ENCODE measurements around the gene PDLIM4. TPM values are rescaled to one million over a fixed set of nuclear protein-coding genes. Genes with fewer than 3 reads are reported as not detected.

Gene PDLIM4
- total and polyA plus RNA-seq, 2 donors: 17.4 to 114 TPM

DNA sequence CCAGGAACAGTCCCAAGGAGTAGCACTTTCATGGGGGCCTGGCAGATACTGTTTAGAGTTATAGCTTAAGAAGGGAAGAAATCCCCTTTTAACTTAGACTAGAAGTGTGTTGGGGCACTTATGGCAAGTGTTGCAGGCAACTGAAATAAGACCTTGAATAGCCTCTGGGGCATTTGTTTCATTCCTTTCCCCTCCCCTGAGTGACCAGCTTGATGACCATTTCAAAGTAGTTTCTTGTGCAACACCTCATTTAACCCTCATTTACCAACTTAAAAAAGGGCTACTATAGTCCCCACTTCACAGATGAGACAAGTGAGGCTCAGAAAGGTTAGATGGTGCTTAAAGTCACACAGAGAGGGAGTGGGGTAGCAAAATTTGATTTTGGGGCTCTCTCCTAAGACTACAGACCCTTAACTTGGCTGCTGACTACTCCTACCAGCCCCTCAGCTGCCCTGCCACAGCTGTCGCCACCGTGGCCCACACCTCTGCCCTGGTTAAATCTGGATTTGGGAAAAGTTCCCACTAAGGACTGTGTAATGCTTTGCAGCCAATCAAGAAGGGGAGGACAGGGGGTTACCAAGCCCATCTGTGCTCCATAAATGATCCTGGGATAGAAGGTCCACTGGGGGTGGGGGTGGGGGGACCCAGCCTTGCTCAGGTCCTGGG is 5.5 kb downstream of the PDLIM4 start:
- H3K4me3 ChIP-seq (ENCODE audit: low read depth, low read length): no peak overlapping the region
- DNase-seq (ENCODE audit: extremely low spot score): no peak
- no peaks in the 10 kb centered on the region for H3K4me1 ChIP-seq (ENCODE audit: insufficient read depth)

DNA sequence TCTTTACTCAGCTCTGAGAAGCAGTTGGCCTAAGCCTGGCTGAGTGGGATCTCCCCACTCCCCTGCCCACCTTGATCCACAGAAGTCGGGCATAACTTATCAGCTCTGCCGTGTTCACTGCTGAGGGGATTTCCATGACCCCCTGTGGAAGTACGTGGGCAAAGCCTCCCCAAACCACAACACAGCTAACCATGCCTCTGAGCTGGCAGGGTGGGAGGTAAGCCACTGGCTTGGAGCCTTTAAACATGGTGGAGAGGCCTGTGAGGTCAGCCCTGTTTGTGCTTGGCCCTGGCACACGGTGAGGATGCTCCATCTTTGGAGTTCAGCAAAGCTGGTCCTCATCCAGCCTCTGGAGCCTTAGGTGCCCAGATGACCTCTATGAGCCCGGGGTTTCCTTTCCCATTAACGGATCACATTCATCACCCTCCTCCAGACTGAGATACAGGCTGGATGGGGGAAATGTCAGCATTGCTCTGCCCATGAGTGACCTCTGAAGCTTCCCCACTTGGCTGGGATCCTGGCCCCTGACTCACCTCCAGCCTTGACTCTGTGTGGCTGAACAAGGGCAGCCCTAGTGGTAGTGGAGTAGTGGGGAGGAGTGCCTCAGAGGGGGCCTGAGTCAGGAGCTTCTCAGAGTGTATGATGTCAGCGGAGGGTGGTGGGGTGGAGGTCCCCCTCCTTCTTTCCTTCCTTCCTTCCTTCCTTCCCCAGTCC is 6.2 kb downstream of the PDLIM4 start:
- WGBS: 61% methylated on average over 7 of the region's 7 CpGs
- no peak overlapping the region for H3K4me3 ChIP-seq (ENCODE audit: low read depth, low read length)
- H3K36me3 ChIP-seq (ENCODE audit: insufficient read depth): no peaks in the 10 kb centered on the region
- H3K27ac ChIP-seq (ENCODE audit: low read depth): no peak overlapping the region
- no peak for DNase-seq (ENCODE audit: extremely low spot score)
- no peaks in the 10 kb centered on the region for H3K4me1 ChIP-seq (ENCODE audit: insufficient read depth)

More for the DNA sequence above, 5.5 kb downstream of the PDLIM4 start:
- 89% methylated on average over 2 of the region's 2 CpGs for WGBS
- H3K27ac ChIP-seq (ENCODE audit: low read depth): no peak overlapping the region
- no peaks in the 10 kb centered on the region for H3K36me3 ChIP-seq (ENCODE audit: insufficient read depth)

DNA sequence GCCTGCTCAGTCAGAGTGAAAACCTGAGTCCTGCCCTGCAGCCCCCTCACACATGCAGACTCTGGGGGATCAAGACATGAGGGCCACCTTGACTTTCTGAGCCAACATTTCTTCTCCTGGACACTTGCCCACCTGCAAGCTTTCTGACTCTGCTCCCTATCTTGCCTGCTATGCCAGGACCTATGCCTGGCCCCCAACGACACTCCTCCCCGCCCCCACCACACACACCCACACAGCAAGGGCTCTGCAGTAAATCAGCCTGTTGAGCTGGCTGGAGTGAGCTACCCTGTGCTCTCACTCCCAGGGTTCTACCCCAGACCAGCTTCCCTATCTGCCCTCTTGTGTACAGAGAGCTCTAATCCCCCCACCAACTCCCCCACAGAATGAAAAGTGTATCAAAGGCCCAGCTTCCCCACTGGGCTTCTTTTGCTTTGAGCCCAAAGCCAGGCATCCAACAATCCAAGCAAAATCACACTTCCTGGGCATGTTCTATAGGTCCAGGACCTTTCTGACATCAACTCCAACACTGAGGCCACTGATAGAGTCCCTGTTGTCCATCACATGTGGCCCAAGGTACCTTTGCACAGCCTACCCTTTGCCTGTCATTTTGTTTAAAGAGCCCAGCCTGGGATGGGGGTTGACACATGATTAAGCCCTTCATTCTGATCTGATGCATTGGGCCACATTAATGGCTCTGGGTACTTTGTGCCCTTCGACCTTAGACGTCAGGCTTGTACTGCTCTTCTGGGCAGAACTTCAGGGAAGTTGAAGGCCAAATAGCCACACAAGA is 7.2 kb downstream of the PDLIM4 start:
- WGBS: 53% methylated on average over 4 of the region's 4 CpGs
- no peaks in the 10 kb centered on the region for H3K36me3 ChIP-seq (ENCODE audit: insufficient read depth)
- peak overlapping the region; percentile 70 for H3K27ac ChIP-seq (ENCODE audit: low read depth)
- H3K4me1 ChIP-seq (ENCODE audit: insufficient read depth): no peaks in the 10 kb centered on the region
- no peak overlapping the region for H3K4me3 ChIP-seq (ENCODE audit: low read depth, low read length)
- no peak for DNase-seq (ENCODE audit: extremely low spot score)

DNA sequence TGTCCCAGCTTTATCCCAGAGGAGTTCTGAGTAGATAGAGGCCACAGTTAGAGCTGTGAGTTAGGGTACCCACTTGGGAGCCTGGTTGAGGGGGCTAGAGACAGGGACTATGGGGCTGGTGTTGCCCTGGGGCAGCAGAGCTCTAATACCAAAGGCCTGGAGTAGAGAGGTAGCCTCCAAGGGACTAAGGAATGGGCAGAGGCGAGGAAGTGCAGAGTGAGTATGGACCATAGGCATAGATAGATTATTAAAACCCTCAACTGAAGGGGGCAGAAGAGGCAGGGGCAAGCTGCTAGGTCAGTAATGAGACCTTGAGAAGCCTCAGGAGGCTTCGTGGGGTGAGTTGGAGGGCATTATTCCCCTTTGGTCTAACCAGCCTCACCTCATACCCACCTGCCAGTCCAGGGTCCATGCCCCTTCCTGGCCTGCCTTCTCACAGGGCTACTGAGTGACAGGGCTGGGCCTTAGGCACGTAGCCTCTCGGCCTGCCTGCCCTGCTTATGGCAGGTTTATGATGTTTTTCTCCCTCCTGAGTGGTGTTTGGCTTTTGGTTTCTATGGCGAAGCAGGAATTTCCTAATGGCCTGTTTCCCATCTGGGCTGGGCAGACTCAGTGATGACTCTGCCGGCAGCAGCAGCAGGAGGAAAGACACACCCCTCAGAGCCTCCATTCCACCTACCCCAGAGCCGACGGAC is 8.0 kb downstream of the PDLIM4 start:
- Histone ChIP-seq H3K36me3 (ENCODE audit: insufficient read depth) (no peaks in the 10 kb centered on the region), H3K4me1 (ENCODE audit: insufficient read depth) (no peaks in the 10 kb centered on the region)
- DNase-seq (ENCODE audit: extremely low spot score): peak; percentile 84

DNA sequence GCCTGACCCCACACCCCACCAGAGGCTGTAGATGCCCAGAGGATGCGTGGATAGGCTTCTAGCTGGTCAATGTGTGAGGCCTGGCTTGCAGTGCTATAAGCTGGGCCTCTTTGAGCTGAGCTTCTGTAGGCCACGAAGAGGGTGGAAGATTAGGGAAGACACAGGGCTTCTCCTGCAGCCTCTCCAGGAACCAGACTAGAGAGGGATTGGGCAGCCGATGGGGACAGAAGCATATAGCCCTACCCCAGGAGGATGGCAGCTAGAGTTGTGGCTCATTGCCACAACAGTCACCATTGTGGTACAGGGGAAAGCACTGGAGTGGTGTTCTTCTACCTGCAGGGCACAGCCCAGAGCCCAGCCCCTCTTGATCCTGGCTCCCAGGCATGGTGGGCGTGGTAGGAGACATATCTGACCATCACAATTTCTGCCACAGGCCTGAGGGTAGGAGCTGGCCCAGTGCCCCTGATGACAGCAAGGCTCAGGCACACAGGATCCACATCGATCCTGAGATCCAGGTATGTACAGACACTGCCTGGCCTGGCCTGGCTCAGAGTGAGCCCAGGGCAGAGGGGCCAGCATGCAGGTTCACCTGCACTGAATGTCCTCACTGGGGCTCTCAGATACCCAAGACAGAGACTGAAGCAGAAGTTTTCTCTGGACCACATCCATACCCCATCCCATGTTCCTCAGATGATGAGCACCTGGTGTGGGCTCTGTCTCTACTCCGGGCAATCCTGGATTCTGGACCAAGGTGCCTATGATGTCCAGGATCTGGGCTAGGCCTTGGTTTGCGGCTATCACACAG is 8.7 kb downstream of the PDLIM4 start:
- H3K4me3 ChIP-seq (ENCODE audit: low read depth, low read length): no peak overlapping the region
- 64% methylated on average over 7 of the region's 7 CpGs for WGBS
- no peak overlapping the region for H3K27ac ChIP-seq (ENCODE audit: low read depth)
- no peaks in the 10 kb centered on the region for H3K4me1 ChIP-seq (ENCODE audit: insufficient read depth)
- no peaks in the 10 kb centered on the region for H3K36me3 ChIP-seq (ENCODE audit: insufficient read depth)
- DNase-seq (ENCODE audit: extremely low spot score): no peak

More for the DNA sequence above, 8.0 kb downstream of the PDLIM4 start:
- 24% methylated on average over 8 of the region's 8 CpGs for WGBS
- H3K4me3 ChIP-seq (ENCODE audit: low read depth, low read length): no peak overlapping the region
- H3K27ac ChIP-seq (ENCODE audit: low read depth): peak overlapping the region; percentile 70

DNA sequence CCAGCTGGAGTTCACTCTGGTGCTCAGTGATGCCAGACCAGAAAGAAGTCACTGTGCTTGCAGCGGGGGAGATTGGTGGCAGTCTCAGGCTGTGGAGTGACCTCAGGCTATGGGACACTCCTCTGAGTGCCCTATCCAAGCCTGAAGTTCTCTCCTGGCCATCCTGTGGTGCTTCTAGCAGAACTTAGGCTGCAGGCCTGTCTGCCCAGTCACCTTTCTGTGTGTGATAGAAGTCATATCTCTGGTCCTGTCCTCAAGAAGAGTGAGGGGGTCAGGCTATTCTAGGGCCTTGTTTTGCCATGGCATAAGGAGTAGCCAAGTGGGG is 9.3 kb downstream of the PDLIM4 start:
- H3K4me1 ChIP-seq (ENCODE audit: insufficient read depth): no peaks in the 10 kb centered on the region
- no peak for DNase-seq (ENCODE audit: extremely low spot score)
- 94% methylated on average over 1 of the region's 1 CpG for WGBS

DNA sequence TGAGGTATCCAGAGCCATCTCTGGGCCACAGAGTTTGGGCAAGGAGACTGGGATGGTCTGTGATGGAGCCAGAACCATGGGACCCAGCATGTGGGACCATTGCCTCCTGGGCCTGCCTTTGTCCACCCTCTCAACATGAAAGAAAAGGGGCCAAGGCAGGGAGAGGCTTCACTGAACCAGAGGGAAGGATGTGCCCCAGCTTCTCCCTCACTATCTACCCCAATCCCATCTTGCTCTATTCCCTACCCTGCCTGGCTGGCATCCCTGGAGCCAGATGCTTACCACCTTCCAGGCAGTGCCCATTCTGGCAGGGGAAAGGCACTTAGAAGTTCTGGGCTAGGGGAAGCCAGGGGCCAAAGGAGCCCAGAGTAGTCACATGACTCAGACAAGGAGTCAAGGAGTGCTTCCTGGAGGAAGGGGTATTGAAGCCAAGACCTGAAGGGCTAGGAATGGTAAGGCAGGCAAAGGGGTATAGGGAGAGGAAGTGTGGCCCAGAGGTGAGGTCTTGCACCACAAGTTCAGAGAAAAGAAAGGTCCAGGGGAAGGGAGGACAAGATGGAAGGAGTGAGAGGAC is 9.8 kb downstream of the PDLIM4 start:
- Histone ChIP-seq H3K27ac (ENCODE audit: low read depth) (no peak overlapping the region), H3K4me3 (ENCODE audit: low read depth, low read length) (no peak overlapping the region), H3K4me1 (ENCODE audit: insufficient read depth) (no peaks in the 10 kb centered on the region), H3K36me3 (ENCODE audit: insufficient read depth) (no peaks in the 10 kb centered on the region)
- DNase-seq (ENCODE audit: extremely low spot score): no peak

More for the DNA sequence above, 9.3 kb downstream of the PDLIM4 start:
- H3K36me3 ChIP-seq (ENCODE audit: insufficient read depth): no peaks in the 10 kb centered on the region
- H3K27ac ChIP-seq (ENCODE audit: low read depth): no peak overlapping the region
- H3K4me3 ChIP-seq (ENCODE audit: low read depth, low read length): no peak overlapping the region

DNA sequence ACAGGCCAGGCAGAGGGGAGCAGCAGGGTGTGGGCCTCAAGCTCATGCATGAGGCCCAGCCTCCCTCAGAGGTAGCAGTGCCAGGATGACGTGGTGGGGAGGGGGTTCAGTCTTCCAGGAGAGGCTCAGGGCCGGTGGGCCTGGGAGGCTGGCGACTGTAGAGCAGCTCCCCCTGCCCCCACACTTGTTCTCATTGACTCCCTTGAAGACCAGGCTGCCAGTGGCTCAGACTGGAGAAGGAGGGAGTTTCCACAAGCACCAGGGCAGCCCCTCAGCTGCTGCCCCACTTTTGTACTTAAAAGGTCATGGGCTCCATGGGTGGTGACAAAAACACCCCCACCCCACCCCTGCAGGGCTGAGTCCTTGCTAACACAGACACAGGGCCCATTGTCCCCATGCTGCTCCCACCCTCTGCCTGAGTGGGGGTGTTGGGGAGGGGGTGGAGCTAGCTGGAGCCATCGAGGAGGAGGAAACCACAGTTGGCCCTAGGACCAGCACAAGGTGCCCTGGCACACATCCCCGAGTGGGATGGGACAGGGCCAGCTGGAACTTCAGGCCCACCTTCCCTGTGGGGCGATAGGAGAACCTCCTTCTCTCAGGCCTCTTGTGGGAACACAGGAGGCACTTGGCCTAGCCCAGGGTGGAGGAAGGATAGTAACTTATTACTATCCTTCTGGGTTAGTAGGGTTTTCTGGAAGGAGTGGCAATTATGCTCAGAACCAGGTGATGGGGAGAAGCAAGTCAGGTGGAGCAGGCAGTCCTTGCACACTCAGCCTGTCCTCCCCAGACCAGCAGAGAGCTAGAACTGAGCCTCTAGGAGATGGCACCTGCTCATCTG is 10.7 kb downstream of the PDLIM4 start:
- H3K36me3 ChIP-seq (ENCODE audit: insufficient read depth): no peaks in the 10 kb centered on the region

DNA sequence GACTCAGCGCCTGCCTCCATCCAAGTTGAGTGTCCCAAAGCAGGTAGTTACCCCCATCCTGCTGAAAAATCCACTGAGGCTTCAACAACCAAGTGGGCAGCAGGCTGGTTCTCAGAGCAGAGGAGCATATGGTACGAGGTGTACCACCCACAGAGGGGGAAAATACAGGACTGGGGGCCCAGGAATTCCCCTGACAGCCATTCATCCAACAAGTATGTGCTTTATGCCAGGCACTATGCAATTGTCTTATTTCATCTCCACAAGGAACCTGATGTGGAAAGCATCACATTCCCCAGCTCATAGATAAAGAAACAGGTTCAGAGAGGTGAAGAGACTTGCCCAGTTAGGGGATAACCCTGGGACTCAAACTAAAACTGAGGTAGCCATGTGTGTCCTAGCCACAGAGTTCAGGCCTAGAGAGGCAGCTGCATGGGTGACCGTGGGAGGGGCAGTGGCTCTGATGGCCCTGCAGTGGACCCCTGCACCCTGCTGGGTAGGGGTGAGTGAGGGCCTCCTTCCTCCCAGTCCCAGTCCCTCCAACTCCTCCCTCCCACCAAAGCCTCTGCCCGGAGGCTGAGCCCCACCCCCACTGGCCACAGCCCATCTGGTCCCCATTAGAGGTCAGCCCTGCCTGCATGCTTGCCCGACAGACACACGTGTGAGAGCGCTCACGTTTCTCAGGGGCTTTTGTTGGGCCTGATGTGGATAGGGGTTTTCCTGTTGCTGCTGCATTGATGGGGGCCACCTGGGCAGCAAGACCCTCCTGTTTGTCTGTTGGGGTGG is 11.5 kb downstream of the PDLIM4 start:
- DNase-seq (ENCODE audit: extremely low spot score): no peak
- H3K4me1 ChIP-seq (ENCODE audit: insufficient read depth): no peaks in the 10 kb centered on the region
- H3K27ac ChIP-seq (ENCODE audit: low read depth): no peak overlapping the region
- no peak overlapping the region for H3K4me3 ChIP-seq (ENCODE audit: low read depth, low read length)
- H3K36me3 ChIP-seq (ENCODE audit: insufficient read depth): no peaks in the 10 kb centered on the region
- whole genome bisulfite sequencing: 49% methylated on average over 8 of the region's 8 CpGs

More for the DNA sequence above, 10.7 kb downstream of the PDLIM4 start:
- DNase-seq (ENCODE audit: extremely low spot score): no peak
- no peaks in the 10 kb centered on the region for H3K4me1 ChIP-seq (ENCODE audit: insufficient read depth)
- H3K4me3 ChIP-seq (ENCODE audit: low read depth, low read length): no peak overlapping the region
- 58% methylated on average over 6 of the region's 6 CpGs for WGBS
- H3K27ac ChIP-seq (ENCODE audit: low read depth): no peak overlapping the region

DNA sequence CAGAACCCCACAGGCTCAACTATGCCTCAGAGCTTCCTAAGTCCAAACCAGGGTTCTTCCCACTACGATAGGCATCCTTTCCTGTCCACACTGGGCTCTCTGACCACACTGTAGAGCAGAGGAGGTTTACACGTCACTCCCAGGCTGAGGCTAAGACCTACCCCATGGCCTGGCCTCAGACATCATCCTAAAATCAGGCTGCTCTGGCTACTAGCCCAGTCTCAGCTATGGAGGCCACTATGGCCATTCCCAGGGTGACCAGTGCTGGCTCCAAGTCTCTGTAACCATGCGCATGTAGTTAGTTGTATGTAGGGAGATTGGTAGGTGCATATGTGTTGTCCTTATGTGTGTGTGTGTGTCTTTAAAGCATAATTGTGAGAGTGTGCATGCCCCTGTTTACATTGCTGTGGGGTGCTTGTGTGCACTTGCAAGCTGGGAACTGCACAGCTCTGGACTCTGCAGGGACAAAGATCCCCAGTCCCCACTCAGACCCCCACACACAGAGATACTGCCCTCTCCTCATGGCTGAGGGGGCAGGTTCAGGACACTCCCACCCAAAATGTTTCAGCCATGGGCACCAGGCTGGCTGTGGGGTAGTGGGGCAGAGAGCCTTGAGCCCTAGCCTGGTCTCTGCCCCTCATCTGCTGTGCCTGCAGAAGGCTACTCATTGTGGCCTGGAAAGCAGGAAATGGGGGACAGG is 12.3 kb downstream of the PDLIM4 start:
- no peaks in the 10 kb centered on the region for H3K36me3 ChIP-seq (ENCODE audit: insufficient read depth)
- no peak overlapping the region for H3K4me3 ChIP-seq (ENCODE audit: low read depth, low read length)
- no peak overlapping the region for H3K27ac ChIP-seq (ENCODE audit: low read depth)
- DNase-seq (ENCODE audit: extremely low spot score): no peak
- WGBS: 84% methylated on average over 3 of the region's 3 CpGs
- H3K4me1 ChIP-seq (ENCODE audit: insufficient read depth): no peaks in the 10 kb centered on the region

DNA sequence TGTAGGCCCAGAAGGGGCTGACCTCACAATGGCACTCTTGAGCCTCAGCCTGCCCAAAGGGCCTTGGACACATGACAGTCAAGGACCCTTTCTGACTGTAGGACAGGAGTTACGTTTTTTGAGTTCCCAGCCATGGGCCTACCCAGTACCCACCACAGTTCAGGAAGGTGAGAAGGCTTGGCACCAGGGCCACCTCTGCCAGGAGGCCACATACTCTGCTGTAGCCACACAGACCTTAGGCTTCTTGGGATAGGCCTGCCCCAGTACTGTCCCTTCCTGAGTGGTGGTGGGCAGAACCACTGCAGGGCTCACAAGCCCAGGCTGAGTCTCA is 12.8 kb downstream of the PDLIM4 start:
- Histone ChIP-seq H3K27ac (ENCODE audit: low read depth) (no peak overlapping the region), H3K4me1 (ENCODE audit: insufficient read depth) (no peaks in the 10 kb centered on the region), H3K4me3 (ENCODE audit: low read depth, low read length) (no peak overlapping the region), H3K36me3 (ENCODE audit: insufficient read depth) (no peaks in the 10 kb centered on the region)
- no peak for DNase-seq (ENCODE audit: extremely low spot score)
- 80% methylated on average over 1 of the region's 1 CpG for WGBS
